CD4-positive, alpha-beta T cell (primary cell): ENCODE measurements around the gene CTIF. TPM values are rescaled to one million over a fixed set of nuclear protein-coding genes. Genes with fewer than 3 reads are reported as not detected.

Source experiments
- ATAC-seq: fragments of 200-7000 bp; cut with Tn5 transposase; one replicate; pipeline ENCODE4 v1.10.0; 2022; ENCODE audit warnings: mild to moderate bottlenecking; ENCODE audit not compliant: poor library complexity
- CTCF ChIA-PET: fragments of 350-600 bp; sonication (Branson Sonifier 250); formaldehyde crosslinking; loops from one replicate; lab custom pipeline; 2021; ENCODE audit warnings: antibody characterized with exemption, inconsistent platforms; lab: Charles Lee
- POLR2A ChIA-PET: fragments of 350-600 bp; sonication (Branson Sonifier 250); formaldehyde crosslinking; loops from one replicate; lab custom pipeline; 2021; ENCODE audit warnings: antibody characterized with exemption, inconsistent platforms; lab: Charles Lee
- DNase-seq, 14 experiments: peaks; one replicate each; pipeline ENCODE4 v3.0.0-alpha.2; 2013 to 2020; ENCODE audit warnings: mixed read lengths in 2 of 14
- H3K27ac ChIP-seq, 2 donors: one replicate each; pipeline versions ENCODE4 v1.5.1 to v1.7.0; 2013; ENCODE audit warnings: low read length in 2 of 2, low read depth in 1 of 2, mild to moderate bottlenecking in 1 of 2
- H3K27me3 ChIP-seq, 2 experiments: 1 replicate in 1 of 2; 2 replicates in 1 of 2; pipeline versions ENCODE4 v1.6.1 to v1.7.0; 2013; ENCODE audit warnings: low read length in 2 of 2, control low read depth in 1 of 2, mild to moderate bottlenecking in 1 of 2, moderate library complexity in 1 of 2; ENCODE audit not compliant: insufficient read depth in 2 of 2, control insufficient read depth in 1 of 2
- H3K36me3 ChIP-seq: one replicate; pipeline ENCODE4 v1.6.1; 2013; ENCODE audit warnings: low read length, control low read depth; ENCODE audit not compliant: insufficient read depth
- H3K4me1 ChIP-seq: one replicate; pipeline ENCODE4 v1.6.1; 2013; ENCODE audit warnings: low read length, control low read depth; ENCODE audit not compliant: insufficient read depth
- H3K4me3 ChIP-seq: one replicate; pipeline ENCODE4 v1.5.1; 2013; ENCODE audit warnings: mild to moderate bottlenecking, low read length, moderate library complexity
- H3K9me3 ChIP-seq, 2 experiments: 1 replicate in 1 of 2; 2 replicates in 1 of 2; pipeline versions ENCODE4 v1.6.1 to v1.7.0; 2013; ENCODE audit warnings: low read length in 2 of 2, mild to moderate bottlenecking in 2 of 2, control low read depth in 1 of 2, moderate library complexity in 1 of 2; ENCODE audit not compliant: control insufficient read depth in 1 of 2, insufficient read depth in 1 of 2
- H3K27ac Mint-ChIP-seq: one replicate; pipeline ENCODE4 v1.8.0; 2020; ENCODE audit warnings: mixed read lengths
- H3K27me3 Mint-ChIP-seq: one replicate; pipeline ENCODE4 v1.8.0; 2021; ENCODE audit warnings: mixed read lengths
- H3K36me3 Mint-ChIP-seq: one replicate; pipeline ENCODE4 v1.8.0; 2021; ENCODE audit warnings: low read depth, mixed read lengths
- H3K4me1 Mint-ChIP-seq: one replicate; pipeline ENCODE4 v1.8.0; 2021; ENCODE audit warnings: low read depth, mixed read lengths
- H3K4me3 Mint-ChIP-seq: one replicate; pipeline ENCODE4 v1.8.0; 2020; ENCODE audit warnings: mild to moderate bottlenecking, mixed read lengths
- H3K9me3 Mint-ChIP-seq: one replicate; pipeline ENCODE4 v1.8.0; 2020; ENCODE audit warnings: mixed read lengths
- intact Hi-C, 2 experiments: fragments of 100-400 bp; cut with DNase I in 1 of 2; cut with micrococcal nuclease in 1 of 2; formaldehyde crosslinking; loops; one replicate each; pipeline versions ENCODE4 v1.15.1 to v1.9.0; 2023 to 2025; cut with DNase I, micrococcal nuclease
- total RNA-seq, 174 experiments: library from RNA in 2 of 174; stranded (reverse) in 2 of 174; gene quantifications; one replicate each; pipeline ENCODE4 v1.2.3 and lab custom pipeline; 2021 to 2026
- TF ChIP-seq, protein P1 (sequence below): fragments of 200-600 bp; IDR thresholded peaks from one replicate; pipeline ENCODE4 v1.8.0; 2022; ENCODE audit warnings: antibody characterized with exemption, mild to moderate bottlenecking

Gene CTIF
- total RNA-seq, 2 experiments from 2014 or later: 1.1 to 2.9 TPM

DNA sequence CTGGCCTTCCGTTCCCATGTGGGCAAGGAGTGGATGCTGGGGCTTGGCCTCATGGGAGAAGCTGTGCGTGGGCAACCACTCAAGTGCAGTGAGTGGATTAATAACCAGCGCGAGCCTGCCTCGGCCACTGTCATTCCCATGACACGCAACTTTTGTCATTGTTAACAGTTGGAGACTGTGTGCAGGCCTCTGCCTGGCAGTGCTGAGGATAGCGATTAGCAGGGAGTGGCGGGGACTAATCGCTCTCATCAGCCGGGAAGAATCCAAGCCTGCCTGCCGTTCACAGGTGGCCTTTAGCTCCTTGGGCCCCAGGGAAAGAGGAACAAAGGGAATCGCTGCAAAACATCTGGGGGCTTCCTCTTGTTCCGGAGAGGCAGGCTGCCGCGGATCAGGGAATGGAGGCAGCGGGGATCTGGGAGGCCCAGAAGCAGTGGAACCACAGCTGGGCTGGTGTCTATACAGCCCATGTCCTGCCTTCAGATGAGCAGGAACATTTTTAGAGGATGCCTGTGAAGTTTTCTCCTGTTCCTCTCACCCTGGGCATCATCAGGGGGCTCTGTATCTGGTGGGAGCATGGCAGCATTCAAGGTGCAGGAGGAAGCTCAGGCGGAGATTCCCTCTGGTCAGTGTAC is 53.8 kb downstream of the CTIF start:
- no peak overlapping the region for H3K4me3 ChIP-seq
- H3K4me1 Mint-ChIP-seq: no peaks in the 10 kb centered on the region
- H3K27ac Mint-ChIP-seq: no peak overlapping the region
- H3K4me3 Mint-ChIP-seq: no peak overlapping the region
- no peaks in the 10 kb centered on the region for H3K36me3 ChIP-seq
- H3K9me3 Mint-ChIP-seq: no peaks in the 10 kb centered on the region
- ChIA-PET POLR2A (no interaction called here), CTCF (no interaction called here)
- no peak for DNase-seq
- H3K36me3 Mint-ChIP-seq: no peaks in the 10 kb centered on the region
- H3K4me1 ChIP-seq: no peaks in the 10 kb centered on the region
- H3K9me3 ChIP-seq: peaks cover 0 to 5% of the 10 kb centered on the region in 2 experiments
- H3K27me3 ChIP-seq: no peaks in the 10 kb centered on the region
- TF ChIP-seq, protein P1, sequence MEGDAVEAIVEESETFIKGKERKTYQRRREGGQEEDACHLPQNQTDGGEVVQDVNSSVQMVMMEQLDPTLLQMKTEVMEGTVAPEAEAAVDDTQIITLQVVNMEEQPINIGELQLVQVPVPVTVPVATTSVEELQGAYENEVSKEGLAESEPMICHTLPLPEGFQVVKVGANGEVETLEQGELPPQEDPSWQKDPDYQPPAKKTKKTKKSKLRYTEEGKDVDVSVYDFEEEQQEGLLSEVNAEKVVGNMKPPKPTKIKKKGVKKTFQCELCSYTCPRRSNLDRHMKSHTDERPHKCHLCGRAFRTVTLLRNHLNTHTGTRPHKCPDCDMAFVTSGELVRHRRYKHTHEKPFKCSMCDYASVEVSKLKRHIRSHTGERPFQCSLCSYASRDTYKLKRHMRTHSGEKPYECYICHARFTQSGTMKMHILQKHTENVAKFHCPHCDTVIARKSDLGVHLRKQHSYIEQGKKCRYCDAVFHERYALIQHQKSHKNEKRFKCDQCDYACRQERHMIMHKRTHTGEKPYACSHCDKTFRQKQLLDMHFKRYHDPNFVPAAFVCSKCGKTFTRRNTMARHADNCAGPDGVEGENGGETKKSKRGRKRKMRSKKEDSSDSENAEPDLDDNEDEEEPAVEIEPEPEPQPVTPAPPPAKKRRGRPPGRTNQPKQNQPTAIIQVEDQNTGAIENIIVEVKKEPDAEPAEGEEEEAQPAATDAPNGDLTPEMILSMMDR: no peak
- no peak overlapping the region for H3K27ac ChIP-seq
- intact Hi-C loops: no loop called here
- no peak for ATAC-seq
- no peaks in the 10 kb centered on the region for H3K27me3 Mint-ChIP-seq

DNA sequence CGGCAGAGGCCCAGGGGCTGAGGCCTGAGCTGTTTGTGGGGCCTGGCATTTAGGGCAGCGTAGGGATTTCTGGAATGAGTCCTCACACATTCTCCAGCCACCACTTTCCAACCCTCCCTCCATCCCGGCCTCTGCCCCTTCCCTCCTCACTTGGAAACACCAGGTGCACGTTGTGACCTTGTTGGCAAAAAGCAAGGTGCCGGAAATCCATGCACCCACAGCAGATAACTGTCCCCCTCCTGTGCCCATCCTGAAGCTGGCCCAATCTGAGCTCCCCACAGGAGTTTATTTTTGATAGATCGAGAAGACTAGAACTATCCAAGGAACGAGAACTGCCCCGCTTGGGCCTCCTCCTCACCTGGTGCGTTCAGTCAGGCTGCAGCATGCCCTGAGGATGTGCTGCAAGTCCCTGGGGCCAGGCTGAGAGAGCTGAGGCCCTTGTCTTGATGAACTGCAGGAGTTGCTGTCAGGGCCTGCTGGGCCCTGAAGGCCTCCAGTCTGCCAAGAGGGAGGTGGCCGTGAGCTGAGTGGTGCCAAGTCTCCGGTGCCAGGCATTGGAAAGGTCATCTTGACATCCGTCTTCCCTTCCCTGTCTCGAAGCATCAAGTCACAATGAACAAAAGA is 55.8 kb downstream of the CTIF start:
- Mint-ChIP-seq H3K36me3 (no peaks in the 10 kb centered on the region), H3K4me1 (no peaks in the 10 kb centered on the region)
- no peak for ATAC-seq

DNA sequence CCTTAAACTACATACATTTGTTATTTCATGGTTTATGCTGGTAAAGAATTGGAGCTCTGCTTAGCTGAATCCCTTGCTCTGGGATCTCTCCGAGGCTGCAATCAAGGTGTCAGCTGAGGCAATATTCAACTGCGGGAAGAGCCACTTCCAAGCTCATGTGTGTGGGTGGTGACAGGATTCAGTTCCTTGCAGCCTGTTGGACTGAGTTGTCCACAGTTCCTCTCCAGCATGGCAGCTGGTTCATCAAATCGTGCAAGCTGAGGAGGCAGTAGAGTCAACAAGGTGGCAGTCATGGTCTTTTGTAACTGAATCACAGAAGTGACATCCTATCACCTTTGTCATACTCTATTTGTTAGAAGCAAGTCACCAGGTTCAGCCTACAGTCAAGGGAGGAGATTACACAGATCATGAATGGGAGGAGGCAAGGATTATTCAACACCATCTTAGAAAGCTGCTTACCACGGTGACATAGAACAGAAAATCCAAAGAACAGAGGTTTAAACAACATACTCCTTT is 56.9 kb downstream of the CTIF start:
- POLR2A ChIA-PET: no interaction called here
- Mint-ChIP-seq H3K9me3 (no peaks in the 10 kb centered on the region), H3K4me3 (no peak overlapping the region), H3K27me3 (no peaks in the 10 kb centered on the region), H3K4me1 (no peaks in the 10 kb centered on the region), H3K36me3 (no peaks in the 10 kb centered on the region), H3K27ac (no peak overlapping the region)
- Histone ChIP-seq H3K36me3 (no peaks in the 10 kb centered on the region), H3K27ac (no peak overlapping the region), H3K27me3 (no peaks in the 10 kb centered on the region), H3K4me1 (no peaks in the 10 kb centered on the region), H3K9me3 (peaks cover 0 to 5% of the 10 kb centered on the region in 2 experiments), H3K4me3 (no peak overlapping the region)
- TF ChIP-seq, protein P1: no peak
- intact Hi-C loops: no loop called here
- DNase-seq (no peak), ATAC-seq (no peak)
- CTCF ChIA-PET: no interaction called here

More for the DNA sequence above, 55.8 kb downstream of the CTIF start:
- H3K27me3 ChIP-seq: no peaks in the 10 kb centered on the region
- TF ChIP-seq, protein P1: no peak
- no peaks in the 10 kb centered on the region for H3K36me3 ChIP-seq
- no peak overlapping the region for H3K4me3 ChIP-seq
- Mint-ChIP-seq H3K27me3 (no peaks in the 10 kb centered on the region), H3K27ac (no peak overlapping the region), H3K9me3 (no peaks in the 10 kb centered on the region), H3K4me3 (no peak overlapping the region)
- H3K27ac ChIP-seq: no peak overlapping the region
- POLR2A ChIA-PET: no interaction called here
- H3K9me3 ChIP-seq: peaks cover 0 to 5% of the 10 kb centered on the region in 2 experiments
- CTCF ChIA-PET: no interaction called here
- no peak for DNase-seq
- intact Hi-C loops: no loop called here
- no peaks in the 10 kb centered on the region for H3K4me1 ChIP-seq
